GM19238 (cell line): ENCODE data around the gene TMED1.
"Not testable (repeated sequence)": the region's sequence is repeated elsewhere in the genome, so short reads cannot be mapped to it uniquely, and the experiment has no call there.

Source experiments
- DNase-seq: peaks from one replicate; pipeline ENCODE4 v3.0.0; 2011; ENCODE audit warnings: low spot score; ENCODE audit not compliant: insufficient read length

The TMED1 gene

DNA sequence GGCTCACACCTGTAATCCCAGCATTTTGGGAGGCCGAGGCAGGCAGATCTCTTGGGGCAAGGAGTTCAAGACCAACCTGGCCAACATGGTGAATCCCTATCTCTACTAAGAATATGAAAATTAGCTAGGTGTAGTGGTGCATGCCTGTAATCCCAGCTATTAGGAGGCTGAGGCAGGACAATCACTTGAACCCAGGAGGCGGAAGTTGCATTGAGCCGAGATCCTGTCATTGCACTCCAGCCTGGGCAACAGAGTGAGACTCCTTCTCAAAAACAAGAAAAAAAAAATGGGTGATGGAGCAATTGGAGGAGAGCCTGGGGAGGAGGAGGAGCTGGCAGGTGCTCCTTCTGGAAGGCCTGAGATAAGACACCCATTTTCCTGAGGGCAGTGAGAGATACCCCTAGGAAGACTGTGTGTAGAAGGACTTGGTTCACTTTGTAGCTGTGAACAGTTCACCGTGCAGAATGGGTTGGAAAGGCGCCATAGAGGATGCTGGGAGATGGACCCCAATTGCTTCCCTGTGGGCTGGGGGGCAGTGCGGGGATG is 26.6 kb upstream of the TMED1 start:
- DNase-seq: no peak

DNA sequence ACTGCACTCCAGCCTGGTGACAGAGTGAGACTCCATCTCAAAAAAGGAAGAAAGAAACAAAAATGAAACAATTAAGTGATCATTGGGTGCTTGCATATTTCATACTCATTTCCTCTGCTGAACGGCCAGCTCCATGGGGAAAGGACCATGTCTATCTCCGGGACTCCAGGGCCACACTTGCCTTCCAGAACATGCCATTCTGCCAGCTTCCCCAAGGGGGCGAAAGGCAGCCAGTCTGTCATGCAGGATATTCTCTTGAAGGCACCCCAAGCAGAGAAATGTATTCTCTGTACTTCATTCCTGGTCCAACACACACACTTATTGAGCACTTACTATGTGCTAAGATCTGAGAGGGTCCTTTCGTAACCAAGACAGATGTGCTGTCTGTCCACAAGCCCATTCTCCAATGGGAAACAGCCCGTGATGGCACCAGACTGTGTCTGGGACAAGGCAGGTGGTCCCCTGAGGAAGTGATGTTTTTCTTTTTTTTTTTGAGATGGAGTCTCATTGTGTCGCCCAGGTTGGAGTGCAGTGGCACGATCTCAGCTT is 25.2 kb upstream of the TMED1 start:
- DNase-seq: no peak

DNA sequence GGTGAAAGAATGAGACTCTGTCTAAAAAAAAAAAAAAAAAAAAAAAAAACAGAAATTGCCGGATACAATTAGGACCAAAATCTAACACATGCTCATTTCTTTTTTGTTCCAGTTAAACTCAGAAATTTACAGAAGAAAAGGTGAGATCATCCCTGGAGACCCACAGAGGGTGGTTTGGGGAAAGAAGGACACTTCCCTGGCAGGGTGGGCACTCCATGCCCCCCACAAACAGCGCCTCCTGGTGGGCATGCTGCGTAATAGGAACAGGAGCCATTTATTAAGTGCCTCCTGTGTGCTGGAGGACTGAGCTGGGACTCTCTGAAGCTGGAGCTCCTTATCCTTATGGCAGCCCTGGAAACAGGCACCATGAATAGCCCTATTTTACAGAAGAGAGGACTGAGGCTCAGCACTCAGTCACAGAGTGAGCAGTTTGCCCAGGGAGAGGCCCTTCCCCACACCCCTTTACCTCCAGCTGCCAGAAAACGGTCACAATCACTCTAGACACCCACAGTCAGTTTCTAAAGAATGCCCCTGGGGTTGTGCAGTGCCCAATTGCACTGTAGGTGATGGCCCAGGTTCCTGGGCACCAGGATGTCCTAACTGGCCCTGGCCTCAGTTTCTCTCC is 22.3 kb upstream of the TMED1 start:
- DNase-seq: no peak

DNA sequence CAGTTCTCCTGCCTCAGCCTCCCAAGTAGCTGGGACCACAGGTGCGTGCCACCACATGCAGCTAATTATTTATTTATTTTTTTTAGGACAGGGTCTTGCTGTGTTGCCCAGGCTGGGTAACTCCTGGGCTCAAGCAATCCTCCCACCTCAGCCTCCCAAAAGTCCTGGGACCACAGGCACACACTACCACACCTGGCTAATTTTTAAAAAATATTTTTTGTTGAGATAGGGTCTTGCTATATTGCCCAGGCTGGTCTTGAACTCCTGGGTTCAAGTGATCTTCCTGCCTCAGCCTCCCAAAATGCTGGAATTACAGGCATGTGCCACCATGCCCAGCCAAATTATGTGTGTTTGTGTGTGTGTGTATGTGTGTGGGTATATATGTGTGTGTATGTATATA is 20.9 kb upstream of the TMED1 start:
- not testable (repeated sequence) for DNase-seq

DNA sequence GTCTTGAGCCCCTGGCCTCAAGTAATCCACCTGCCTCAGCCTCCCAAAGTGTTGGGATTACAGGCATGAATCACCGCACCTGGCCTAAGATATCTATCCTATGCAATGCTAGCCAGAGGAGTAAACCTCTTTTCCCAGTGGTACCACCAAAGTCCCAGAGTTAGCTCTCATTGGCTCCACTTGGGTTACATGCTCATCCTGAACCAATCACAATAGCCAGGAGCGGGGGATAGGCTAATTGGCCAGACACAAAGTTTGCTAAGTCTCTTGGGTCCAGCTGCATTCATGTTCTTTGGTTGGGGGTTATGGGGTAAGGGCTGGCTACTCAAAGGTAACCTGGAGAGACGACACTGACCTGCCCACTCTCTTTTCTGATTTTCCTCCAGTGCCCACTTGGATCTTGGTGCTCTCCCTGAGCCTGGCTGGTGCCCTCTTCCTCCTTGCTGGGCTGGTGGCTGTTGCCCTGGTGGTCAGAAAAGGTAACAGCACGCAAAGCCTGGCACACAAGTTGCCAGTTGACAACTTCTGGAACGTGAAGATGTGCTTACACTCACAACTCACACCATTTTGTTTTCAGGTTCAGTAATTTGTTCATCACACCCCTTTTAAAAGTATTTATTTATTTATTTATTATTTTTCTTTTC is 20.0 kb upstream of the TMED1 start:
- DNase-seq: no peak

DNA sequence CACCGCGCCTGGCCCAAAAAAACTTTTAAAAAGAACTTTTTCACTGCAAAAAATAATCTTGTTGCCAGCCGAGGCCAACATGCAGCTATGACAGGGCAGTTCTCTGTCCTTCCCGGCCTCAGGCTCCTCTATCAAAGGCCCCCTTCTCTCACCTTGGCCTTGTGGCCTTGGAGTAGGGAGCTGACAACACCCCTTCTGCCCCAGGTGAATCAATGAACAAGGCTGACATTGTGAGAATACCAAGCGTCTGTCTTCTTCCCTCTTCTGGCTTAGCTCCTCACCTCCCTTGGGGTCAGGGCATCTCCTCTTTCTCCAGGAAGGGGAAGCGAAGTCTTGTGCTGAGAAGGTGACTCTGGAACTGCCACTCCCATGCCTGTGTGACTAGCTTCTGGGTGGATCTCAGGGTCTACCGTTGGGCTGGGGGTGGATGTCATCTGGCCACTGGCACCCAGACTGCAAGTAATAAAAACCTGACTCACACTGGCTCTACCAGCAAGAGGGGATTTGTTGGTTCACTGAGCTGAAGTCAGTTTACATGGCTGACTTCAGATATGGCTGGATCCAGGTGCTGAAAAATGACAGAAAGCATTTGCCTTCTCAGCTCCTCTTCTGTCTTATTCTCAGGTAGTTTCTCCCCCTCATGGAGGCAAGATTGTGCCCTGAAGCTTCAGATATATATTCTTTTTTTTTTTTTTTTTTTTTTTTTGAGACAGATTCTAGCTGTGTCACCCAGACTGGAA is 18.5 kb upstream of the TMED1 start:
- DNase-seq: no peak

DNA sequence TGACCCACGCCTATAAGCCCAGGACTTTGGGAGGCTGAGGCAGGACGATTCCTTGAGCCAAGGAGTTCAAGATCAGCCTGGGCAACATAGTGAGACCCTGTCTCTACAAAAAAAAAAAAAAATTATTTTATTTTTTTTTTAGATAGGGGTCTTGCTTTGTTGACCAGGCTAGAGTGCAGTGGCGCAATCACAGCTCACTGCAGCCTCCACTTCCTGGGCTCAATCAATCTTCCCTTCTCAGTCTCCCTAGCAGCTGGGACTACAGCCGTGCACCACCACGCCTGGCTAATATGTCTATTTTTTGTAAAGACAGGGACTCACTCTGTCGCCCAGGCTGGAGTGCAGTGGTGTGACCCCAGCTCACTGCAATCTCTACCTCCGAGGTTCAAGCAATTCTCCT is 16.9 kb upstream of the TMED1 start:
- DNase-seq: no peak

DNA sequence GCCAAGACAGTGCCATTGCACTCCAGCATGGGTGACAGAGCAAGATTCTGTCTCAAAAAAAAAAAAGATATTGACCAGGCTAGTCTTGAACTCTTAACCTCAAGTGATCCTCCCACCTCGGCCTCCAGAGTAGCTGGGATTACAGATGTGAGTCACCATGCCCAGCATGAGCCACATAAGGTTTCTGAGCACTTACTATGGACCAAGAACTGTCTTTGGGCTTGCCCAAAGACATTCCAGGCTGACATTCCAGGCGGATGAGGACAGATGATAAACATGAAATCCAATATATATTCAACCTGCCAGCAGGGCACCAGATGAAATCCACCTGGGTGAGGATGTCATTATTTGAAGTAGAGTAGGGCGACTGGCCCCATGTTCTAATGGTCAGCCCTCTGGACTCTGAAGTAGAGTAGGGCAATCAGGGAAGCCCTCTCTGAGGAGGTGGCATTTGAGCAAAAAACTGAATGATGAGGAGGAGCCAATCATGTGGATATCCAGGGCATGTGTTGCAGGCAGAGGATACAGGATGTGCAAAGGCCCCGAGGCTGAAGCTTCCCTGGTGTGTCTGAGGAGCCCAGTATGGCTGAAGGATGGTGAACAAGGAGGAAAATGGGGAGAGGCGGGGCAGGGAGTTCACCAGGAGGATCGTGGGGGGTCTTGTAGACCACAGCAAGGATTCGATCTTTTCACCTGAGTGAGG is 16.2 kb upstream of the TMED1 start:
- no peak for DNase-seq

DNA sequence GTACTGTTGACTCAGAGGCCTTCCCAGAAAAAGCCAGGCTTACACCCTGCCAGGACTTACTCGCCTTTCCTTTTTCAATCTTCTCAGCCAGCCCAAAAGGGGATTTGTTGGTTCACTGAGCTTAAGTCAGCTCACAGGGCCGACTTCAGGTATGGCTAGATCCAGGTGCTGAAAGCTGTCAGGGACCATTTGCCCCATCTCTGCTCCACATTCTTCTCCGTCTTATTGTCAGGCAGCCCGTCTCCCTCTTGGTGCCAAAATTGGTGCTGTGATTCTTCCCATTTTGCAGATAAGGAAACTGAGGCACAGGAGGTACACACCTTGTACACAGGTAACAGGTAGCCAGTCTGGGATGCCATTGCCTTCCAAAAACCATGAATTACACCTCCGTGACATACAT is 14.6 kb upstream of the TMED1 start:
- no peak for DNase-seq

DNA sequence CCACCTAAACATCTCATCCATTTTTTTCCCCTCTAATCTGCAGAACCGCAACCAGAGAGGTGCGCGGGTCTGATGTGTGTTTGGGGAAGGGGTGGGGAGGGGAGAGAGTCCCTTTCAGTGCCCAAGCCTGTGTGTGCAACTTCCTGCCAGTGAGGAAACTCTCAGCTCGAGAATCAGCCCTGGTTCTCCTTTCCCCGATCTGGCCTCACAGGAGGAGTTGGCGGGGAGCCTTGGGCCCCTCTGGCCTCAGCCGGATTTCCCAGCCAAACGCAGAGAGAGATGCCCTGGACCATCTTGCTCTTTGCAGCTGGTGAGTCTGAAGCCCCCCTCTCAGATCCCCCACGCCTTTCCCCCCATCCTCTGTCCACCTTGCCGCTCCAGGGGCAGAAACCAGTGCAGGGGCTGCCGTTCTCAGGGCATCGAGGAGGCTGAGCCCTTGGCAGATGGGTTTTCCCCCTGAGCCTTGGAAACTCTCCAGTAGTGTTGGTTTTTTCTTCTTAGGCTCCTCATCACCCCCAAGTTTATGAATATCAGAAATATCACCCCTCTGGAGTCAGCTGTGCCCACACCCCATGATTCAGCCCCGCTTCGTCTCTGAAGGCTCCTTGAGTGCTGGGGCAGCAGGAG is 12.3 kb upstream of the TMED1 start, which contains the start of gene C19orf38:
TSS of gene C19orf38 (plus strand) at position 186 of the 627 bp plus-strand sequence. CDS start at position 280, 94 bp downstream.
- no peak for DNase-seq

DNA sequence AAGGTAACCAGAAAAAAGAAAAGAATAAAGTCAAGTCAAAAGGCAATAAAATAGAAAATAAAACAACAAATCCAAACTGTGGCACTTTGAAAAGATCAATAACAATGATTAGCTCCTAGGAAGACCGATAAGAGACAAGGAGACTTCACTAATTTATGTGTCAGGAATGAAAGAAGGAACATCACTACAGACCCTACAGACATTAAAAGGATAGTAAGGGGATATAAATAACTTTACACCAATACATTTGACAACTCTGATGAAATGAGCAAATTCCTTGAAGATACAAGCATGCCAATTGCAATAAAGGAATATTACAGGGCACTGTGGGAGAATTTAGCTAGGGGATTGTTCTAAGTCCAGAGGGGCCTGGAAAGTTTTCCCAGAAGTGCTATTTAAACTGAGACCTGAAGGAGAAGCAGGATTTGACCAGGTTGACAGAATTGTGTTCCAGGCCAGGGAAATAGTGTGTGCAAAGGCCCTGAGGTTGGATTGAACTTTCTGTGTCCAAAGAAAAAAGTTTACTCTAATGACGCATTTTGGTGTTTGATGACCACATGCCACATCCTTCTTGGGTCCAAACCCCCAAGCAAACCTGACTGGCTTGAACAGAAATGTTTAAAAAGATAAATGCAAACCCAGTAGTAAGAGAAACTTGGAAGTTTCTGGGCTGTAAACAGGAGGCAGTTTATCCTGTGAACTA is 10.6 kb upstream of the TMED1 start:
- DNase-seq: no peak

DNA sequence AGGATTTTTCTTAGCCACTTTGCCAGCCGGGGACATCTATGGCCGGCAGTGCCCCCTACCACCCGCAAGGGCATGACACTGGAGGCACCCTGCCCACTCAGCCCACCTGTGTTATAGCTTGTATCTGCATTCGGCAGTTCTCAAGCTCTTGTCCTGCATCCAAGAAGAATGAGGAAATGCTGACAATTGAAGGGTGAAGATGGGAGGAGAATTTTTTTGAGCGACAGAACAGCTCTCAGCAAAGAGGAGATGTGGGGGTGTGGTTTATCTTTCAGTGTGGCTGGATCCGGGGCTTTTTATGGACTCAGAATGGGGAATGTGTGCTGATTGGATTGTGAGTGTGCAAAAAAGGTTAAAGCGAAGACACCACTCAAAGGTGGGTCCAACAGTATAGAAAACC is 6.8 kb upstream of the TMED1 start:
- DNase-seq: no peak

DNA sequence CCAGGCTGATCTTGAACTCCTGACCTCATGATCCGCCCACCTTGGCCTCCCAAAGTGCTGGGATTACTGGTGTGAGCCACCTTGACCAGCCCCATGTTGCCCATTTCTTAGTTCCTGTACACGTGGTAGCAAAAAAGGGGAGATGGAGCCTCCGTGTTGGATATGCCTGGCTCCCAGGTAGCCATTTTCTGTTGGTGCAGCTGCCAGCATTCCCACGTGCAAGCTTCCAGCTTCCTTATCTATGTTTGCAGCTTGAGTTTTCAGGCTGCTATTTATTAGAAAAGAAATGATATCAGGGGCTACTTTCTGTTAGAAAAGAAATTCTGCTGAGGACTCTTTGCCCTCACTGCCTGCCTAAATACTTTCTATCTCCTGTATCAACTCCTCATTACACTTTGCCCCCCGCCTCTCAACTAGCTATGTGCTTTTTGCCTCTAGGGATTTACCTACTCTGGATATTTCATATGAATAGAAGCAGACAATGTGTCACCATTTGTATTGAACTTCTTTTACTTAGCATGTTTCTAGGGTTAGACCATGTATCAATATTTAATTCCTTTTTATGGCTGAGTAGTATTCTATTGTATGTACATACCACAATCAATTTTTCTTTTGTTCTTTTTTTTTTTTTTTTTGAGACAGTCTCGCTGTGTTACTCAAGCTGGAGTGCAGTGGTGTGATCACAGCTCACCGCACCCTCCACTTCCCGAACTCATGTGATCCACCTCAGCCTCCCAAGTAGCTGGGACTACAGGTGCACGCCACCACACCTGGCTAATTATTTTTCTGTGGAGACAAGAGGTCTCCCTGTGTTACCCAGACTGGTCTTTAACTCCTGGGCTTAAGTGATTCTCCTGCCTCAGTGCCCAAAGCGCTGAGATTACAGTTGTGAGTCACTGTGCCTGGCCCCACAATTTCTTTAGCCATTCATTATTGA is 3.4 kb upstream of the TMED1 start:
- no peak for DNase-seq

DNA sequence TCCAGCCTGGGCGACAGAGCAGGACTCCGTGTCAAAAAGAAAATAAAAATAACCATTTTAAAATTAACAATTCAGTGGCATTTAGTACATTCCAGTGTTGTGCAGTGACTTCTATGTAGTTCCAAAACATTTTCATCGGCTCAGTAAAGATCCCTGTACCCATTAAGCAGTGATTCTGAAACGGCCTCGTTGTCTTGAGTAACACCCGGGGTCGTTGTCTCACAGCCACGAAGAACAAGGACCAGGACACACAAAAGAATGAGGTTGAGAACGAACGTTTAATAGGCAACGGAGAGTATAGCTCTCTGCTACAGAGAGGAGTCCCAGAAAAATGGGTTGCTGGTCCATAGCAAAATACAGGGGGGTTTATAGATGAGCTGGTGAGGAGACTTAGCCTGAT is 2.4 kb upstream of the TMED1 start:
- DNase-seq: no peak

DNA sequence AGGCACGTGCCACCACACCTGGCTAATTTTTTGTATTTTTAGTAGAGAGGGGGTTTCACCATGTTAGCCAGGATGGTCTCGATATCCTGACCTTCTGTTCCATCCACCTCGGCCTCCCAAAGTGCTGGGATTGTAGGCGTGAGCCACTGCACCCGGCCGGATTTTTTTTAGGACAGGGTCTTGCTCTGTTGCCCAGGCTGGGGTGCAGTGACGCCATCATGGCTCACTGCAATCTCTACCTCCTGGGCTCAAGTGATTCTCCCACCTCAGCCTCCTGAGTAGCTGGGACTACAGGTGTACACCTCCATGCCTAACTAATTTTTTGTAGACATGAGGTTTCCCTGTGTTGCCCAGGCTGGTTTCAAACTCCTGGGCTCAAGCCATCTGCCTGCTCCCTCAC is 1.6 kb upstream of the TMED1 start:
- not testable (repeated sequence) for DNase-seq

DNA sequence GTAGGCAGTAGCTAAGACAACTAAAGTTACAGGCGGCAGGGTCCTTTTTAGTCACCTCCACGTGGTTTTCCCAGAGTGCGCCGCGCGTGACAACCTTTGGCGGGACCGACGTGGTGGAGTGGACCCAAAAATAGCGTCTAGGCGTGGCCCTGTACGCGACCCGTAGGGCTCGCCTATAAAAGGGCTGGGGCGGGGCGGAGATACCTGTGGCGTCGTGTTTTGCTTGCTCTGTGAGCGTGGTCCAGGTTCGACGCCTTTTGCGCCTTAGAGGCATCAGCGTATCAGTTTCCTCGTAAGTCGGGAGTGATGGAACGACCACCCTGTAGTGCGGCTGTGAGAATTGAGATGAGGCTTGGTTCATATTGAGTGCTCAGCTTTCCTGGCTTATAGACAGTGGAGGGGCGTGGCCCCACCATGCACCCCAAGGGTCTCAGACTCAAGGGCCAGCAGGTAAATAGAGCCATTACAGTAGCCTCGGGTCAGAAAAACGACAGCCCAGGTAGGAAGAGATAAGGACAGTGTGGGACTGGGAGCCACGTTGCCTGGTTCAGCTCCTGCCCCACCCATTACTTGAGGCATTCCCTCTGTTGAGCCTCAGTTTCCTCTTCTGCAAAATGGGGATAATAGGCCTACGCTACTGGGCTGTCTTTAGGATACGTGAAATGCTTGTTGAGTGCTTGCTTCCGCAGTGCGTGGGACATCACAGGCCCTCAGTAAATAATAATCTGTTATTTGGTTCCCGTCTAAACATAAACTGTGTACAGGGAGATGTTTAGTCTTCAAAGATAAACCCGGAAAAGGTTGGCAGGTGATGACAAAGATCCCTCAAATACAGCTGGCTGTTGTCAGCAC is 693 bp upstream of the TMED1 start:
- peak; percentile 82 for DNase-seq

DNA sequence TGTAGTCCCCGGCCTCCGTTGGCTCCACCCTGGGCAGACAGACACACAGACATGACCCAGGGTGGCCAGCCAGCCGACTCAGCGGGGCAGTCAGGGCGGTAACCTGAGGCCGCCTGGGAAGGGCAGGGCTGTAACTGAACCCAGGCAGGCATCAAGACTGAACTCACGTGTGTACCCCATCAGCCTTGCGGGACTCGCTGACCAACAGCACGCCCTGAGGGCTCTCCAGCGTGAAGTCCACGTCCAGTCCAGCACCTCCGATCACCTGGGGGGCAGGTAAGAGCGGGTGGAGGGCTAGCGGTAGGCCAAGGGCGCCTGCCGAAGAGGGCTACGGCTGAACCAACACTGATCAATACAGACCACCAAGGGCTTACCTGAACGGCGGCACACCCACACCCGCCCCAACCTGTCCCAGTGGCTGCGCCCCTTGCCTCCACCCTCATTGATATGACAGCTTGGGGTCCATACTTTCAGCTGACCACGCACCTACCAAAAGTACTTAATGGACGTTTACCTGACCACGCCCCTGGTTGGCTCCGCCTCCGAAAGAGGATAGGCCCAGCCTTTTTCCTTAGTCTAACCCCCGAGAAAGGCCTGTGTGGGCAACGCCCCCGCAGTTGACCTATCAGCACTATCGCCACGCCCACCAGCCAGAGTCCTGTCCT is 791 bp downstream of the TMED1 start:
- peak; percentile 99 for DNase-seq

DNA sequence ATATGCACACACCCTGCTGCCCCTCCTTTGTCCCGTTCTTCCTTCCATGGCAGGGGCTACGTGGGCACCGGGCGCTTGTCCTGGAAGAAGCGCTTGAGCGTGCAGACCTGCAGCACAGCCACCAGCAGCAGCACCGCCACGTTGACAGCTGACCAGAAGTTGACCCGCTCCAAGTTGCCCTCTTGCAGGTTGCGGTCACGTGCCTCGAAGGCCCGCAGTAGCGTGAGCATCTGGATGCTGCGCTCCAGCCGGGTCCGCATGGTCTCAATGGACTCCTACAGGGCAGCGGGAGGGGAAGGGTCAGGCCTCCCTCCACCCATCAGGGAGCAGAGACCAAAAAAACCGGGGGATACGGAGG is 3.1 kb downstream of the TMED1 start:
- DNase-seq: no peak
